Astrocyte (in vitro differentiated cells and primary cell): ENCODE data around the gene CLIP4.

Source experiments
- EZH2 ChIP-seq: IDR thresholded peaks from 2 replicates; pipeline ENCODE4 v1.6.1; 2012; ENCODE audit warnings: mild to moderate bottlenecking, low read length, inconsistent platforms; ENCODE audit not compliant: insufficient read depth
- TF ChIP-seq, protein P1 (sequence below): IDR thresholded peaks from 2 replicates; pipeline ENCODE4 v1.5.1; 2011; ENCODE audit warnings: low read depth, mild to moderate bottlenecking, inconsistent platforms, low read length, moderate library complexity; ENCODE audit not compliant: insufficient read depth

DNA sequence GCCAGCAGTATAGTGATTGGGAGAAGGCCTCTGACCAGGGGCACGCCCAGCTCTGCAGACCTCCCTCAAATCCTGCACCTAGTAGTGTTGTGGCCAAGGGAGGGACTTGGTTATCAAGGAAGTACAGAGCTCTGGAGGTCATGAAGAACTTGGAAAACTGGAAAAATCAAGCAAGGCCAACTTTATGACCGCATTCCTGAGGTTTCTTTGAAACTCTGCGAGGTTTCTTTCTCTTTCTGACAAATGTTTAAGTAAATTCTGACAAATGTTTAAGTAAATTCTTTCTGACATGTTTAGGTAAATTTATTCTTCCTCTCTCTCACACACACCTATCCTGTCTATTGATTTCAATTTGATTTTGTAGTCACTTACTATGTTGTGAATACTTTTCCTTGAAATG lies 31.0 kb downstream of the CLIP4 start:
- TF ChIP-seq EZH2 = no peak
- TF ChIP-seq, protein P1, sequence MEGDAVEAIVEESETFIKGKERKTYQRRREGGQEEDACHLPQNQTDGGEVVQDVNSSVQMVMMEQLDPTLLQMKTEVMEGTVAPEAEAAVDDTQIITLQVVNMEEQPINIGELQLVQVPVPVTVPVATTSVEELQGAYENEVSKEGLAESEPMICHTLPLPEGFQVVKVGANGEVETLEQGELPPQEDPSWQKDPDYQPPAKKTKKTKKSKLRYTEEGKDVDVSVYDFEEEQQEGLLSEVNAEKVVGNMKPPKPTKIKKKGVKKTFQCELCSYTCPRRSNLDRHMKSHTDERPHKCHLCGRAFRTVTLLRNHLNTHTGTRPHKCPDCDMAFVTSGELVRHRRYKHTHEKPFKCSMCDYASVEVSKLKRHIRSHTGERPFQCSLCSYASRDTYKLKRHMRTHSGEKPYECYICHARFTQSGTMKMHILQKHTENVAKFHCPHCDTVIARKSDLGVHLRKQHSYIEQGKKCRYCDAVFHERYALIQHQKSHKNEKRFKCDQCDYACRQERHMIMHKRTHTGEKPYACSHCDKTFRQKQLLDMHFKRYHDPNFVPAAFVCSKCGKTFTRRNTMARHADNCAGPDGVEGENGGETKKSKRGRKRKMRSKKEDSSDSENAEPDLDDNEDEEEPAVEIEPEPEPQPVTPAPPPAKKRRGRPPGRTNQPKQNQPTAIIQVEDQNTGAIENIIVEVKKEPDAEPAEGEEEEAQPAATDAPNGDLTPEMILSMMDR = no peak
